Peyer's patch (tissue), 4 donors: ENCODE measurements around the gene LRRN2. TPM values are rescaled to one million over a fixed set of nuclear protein-coding genes. Genes with fewer than 3 reads are reported as not detected.

Source experiments
- DNase-seq, 3 donors: peaks; one replicate each; pipeline ENCODE4 v3.0.0-alpha.2; 2017 to 2019
- H3K27ac ChIP-seq, 4 donors: fragments of 200-600 bp; sonication (generic); one replicate each; pipeline ENCODE4 v1.5.1; 2016 to 2019
- H3K27me3 ChIP-seq, 2 donors: fragments of 200-600 bp; sonication (generic); one replicate each; pipeline ENCODE4 v1.5.1; 2019
- H3K36me3 ChIP-seq, 3 donors: fragments of 200-600 bp; sonication (generic); one replicate each; pipeline ENCODE4 v1.5.1; 2016 to 2019
- H3K4me1 ChIP-seq, 4 donors: fragments of 200-600 bp; sonication (generic); one replicate each; pipeline ENCODE4 v1.5.1; 2016 to 2019
- H3K4me3 ChIP-seq, 4 donors: fragments of 200-600 bp; sonication (generic); 1 replicate in 3 of 4; 2 replicates in 1 of 4; pipeline ENCODE4 v1.5.1; 2016 to 2019; ENCODE audit warnings: mild to moderate bottlenecking in 1 of 4
- H3K9me3 ChIP-seq, 4 donors: fragments of 200-600 bp; sonication (generic); one replicate each; pipeline ENCODE4 v1.5.1; 2016 to 2019; ENCODE audit warnings: mild to moderate bottlenecking in 1 of 4
- POLR2A ChIP-seq, 2 donors: fragments of 450-650 bp; IDR thresholded peaks; one replicate each; pipeline ENCODE4 v1.5.1; 2017; ENCODE audit warnings: antibody characterized with exemption in 2 of 2, mild to moderate bottlenecking in 2 of 2, moderate library complexity in 2 of 2
- total RNA-seq, 4 donors: library from RNA; depleted of rRNA; stranded (reverse); fragments of >200 nt; gene quantifications; one replicate each; pipeline ENCODE4 v1.1.0, GENCODE V29; 2016
- TF ChIP-seq, protein P1 (sequence below), 6 experiments: fragments of 450-650 bp in 4 of 6; fragments of 200-600 bp in 2 of 6; sonication (generic) in 1 of 6; IDR thresholded peaks; one replicate each; pipeline ENCODE4 v1.5.1; 2017 to 2019; ENCODE audit warnings: antibody characterized with exemption in 6 of 6, mild to moderate bottlenecking in 3 of 6, moderate library complexity in 1 of 6

The LRRN2 gene
- total RNA-seq, 4 donors from 2014 or later, result 0.66 to 1.6 (median 0.70) TPM; not detected in 1

DNA sequence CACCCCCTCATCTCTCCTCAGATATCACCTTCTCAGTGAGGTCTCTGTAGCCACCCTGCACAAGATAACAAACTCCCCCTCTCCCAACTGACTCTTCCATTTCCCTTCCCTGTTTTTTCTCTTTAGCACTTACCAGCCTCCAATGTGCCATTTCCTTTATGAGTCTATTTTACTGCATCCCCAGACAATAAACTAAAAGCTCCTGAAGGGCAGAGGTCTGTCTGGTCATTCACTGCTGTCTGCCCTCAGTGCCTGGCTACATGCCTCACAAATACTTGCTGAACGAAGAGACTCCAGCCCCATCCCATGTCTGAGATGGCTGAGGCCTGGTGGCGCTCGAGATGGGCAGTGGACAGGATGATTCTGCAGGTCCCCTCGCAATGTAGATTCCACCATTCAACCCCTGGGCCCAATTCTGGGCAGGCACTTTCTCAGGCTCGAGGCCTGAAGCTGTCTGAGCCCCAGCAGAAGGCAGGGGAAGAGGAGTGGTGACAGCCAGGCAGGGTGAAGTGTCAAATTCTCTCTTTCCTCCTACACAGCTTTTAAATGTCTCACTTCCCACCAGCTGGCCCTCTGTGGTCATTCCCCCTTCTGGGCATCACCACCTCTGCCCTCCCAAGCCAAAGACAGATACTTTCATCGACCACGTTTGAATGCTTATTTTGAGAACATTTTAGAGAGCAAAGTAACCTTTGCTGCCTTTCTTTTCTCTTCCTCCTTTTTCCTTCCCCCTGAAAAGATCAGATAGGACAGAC, 6.6 kb downstream of the LRRN2 start:
- Histone ChIP-seq H3K27me3 (no peaks in the 10 kb centered on the region), H3K4me3 (no peak overlapping the region), H3K27ac (no peak overlapping the region), H3K9me3 (no peaks in the 10 kb centered on the region), H3K4me1 (no peaks in the 10 kb centered on the region), H3K36me3 (no peaks in the 10 kb centered on the region)
- DNase-seq, result no peak
- TF ChIP-seq POLR2A (IDR thresholded peaks at IDR 0.05), result no peak
- TF ChIP-seq, protein P1, sequence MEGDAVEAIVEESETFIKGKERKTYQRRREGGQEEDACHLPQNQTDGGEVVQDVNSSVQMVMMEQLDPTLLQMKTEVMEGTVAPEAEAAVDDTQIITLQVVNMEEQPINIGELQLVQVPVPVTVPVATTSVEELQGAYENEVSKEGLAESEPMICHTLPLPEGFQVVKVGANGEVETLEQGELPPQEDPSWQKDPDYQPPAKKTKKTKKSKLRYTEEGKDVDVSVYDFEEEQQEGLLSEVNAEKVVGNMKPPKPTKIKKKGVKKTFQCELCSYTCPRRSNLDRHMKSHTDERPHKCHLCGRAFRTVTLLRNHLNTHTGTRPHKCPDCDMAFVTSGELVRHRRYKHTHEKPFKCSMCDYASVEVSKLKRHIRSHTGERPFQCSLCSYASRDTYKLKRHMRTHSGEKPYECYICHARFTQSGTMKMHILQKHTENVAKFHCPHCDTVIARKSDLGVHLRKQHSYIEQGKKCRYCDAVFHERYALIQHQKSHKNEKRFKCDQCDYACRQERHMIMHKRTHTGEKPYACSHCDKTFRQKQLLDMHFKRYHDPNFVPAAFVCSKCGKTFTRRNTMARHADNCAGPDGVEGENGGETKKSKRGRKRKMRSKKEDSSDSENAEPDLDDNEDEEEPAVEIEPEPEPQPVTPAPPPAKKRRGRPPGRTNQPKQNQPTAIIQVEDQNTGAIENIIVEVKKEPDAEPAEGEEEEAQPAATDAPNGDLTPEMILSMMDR (IDR thresholded peaks at IDR 0.05), result no peak

GRCh38 chr1:204677864-204678263, 7.7 kb downstream of the LRRN2 start:
- Histone ChIP-seq H3K36me3 (no peaks in the 10 kb centered on the region), H3K27ac (no peak overlapping the region), H3K9me3 (no peaks in the 10 kb centered on the region)

GRCh38 chr1:204676043-204676442, 9.5 kb downstream of the LRRN2 start:
- H3K9me3 ChIP-seq, result no peaks in the 10 kb centered on the region
- H3K27me3 ChIP-seq, result no peaks in the 10 kb centered on the region
- no peaks in the 10 kb centered on the region for H3K36me3 ChIP-seq
- no peak overlapping the region for H3K4me3 ChIP-seq
- TF ChIP-seq POLR2A (IDR thresholded peaks at IDR 0.05), result no peak
- H3K4me1 ChIP-seq, result no peaks in the 10 kb centered on the region
- DNase-seq, result no peak
- H3K27ac ChIP-seq, result no peak overlapping the region

More at GRCh38 chr1:204677864-204678263, 7.7 kb downstream of the LRRN2 start:
- no peak for DNase-seq
- Histone ChIP-seq H3K4me3 (no peak overlapping the region), H3K4me1 (no peaks in the 10 kb centered on the region), H3K27me3 (no peaks in the 10 kb centered on the region)
- TF ChIP-seq, protein P1 (IDR thresholded peaks at IDR 0.05), result no peak
- TF ChIP-seq POLR2A (IDR thresholded peaks at IDR 0.05), result no peak

- DNase-seq, result no peak
- H3K36me3 ChIP-seq, result no peaks in the 10 kb centered on the region
- H3K9me3 ChIP-seq, result no peaks in the 10 kb centered on the region
- H3K4me1 ChIP-seq, result no peaks in the 10 kb centered on the region
- no peak overlapping the region for H3K4me3 ChIP-seq
- TF ChIP-seq POLR2A (IDR thresholded peaks at IDR 0.05), result no peak
- TF ChIP-seq, protein P1 (IDR thresholded peaks at IDR 0.05), result no peak
- H3K27me3 ChIP-seq, result no peaks in the 10 kb centered on the region
- H3K27ac ChIP-seq, result no peak overlapping the region
These were observed 11.5 kb downstream of the LRRN2 start for GRCh38 chr1:204673909-204674649.

- Histone ChIP-seq H3K4me3 (no peak overlapping the region), H3K27me3 (no peaks in the 10 kb centered on the region), H3K27ac (no peak overlapping the region), H3K4me1 (no peaks in the 10 kb centered on the region), H3K9me3 (no peaks in the 10 kb centered on the region), H3K36me3 (no peaks in the 10 kb centered on the region)
- TF ChIP-seq, protein P1 (IDR thresholded peaks at IDR 0.05), result no peak
- TF ChIP-seq POLR2A (IDR thresholded peaks at IDR 0.05), result no peak
- no peak for DNase-seq
These were observed 12.3 kb downstream of the LRRN2 start for GRCh38 chr1:204673209-204673608.

- Histone ChIP-seq H3K4me3 (no peak overlapping the region), H3K36me3 (no peaks in the 10 kb centered on the region), H3K9me3 (no peaks in the 10 kb centered on the region), H3K27ac (no peak overlapping the region), H3K4me1 (no peaks in the 10 kb centered on the region), H3K27me3 (no peaks in the 10 kb centered on the region)
- TF ChIP-seq, protein P1 (IDR thresholded peaks at IDR 0.05), result no peak
- no peak for TF ChIP-seq POLR2A (IDR thresholded peaks at IDR 0.05)
- no peak for DNase-seq
These were observed 12.9 kb downstream of the LRRN2 start for GRCh38 chr1:204672482-204673121.
